GM12873 (cell line): ENCODE data around the gene CFHR3.

Source experiments
- CTCF ChIP-seq: IDR thresholded peaks from 2 replicates; pipeline ENCODE4 v1.5.1; 2012; ENCODE audit warnings: low read depth, mild to moderate bottlenecking, moderate library complexity, low read length, control low read depth; ENCODE audit not compliant: insufficient read depth; ENCODE audit errors: missing control alignments

CFHR3 gene

GRCh38 chr1:196774603-196775002 is at the start of gene CFHR3:
Gene CFHR3, plus strand, starts transcription at chr1:196774840. Its CDS starts 47 bp downstream, at chr1:196774887.
- no peak for TF ChIP-seq CTCF

GRCh38 chr1:196732526-196732925 is 42.1 kb upstream of the CFHR3 start:
- peak; percentile 2 for TF ChIP-seq CTCF

GRCh38 chr1:196733091-196733970 is 41.3 kb upstream of the CFHR3 start:
- TF ChIP-seq CTCF: no peak

- no peak for TF ChIP-seq CTCF
Observed at GRCh38 chr1:196734006-196734405, 40.6 kb upstream of the CFHR3 start.

GRCh38 chr1:196734460-196734859 is 40.2 kb upstream of the CFHR3 start:
- TF ChIP-seq CTCF: no peak

GRCh38 chr1:196738730-196739129 is 35.9 kb upstream of the CFHR3 start:
- TF ChIP-seq CTCF: no peak

GRCh38 chr1:196743244-196743643 is 31.4 kb upstream of the CFHR3 start:
- peak; percentile 23 for TF ChIP-seq CTCF
